ENCODE measurements around the gene BUD31. TPM values are rescaled to one million over a fixed set of nuclear protein-coding genes. Genes with fewer than 3 reads are reported as not detected.

The BUD31 gene
- total and polyA plus RNA-seq, 2 of the 13 experiments (the other 11 are each of a cell fraction or from before 2014, with no cell fraction given) = 35.1 to 79.1 TPM

DNA sequence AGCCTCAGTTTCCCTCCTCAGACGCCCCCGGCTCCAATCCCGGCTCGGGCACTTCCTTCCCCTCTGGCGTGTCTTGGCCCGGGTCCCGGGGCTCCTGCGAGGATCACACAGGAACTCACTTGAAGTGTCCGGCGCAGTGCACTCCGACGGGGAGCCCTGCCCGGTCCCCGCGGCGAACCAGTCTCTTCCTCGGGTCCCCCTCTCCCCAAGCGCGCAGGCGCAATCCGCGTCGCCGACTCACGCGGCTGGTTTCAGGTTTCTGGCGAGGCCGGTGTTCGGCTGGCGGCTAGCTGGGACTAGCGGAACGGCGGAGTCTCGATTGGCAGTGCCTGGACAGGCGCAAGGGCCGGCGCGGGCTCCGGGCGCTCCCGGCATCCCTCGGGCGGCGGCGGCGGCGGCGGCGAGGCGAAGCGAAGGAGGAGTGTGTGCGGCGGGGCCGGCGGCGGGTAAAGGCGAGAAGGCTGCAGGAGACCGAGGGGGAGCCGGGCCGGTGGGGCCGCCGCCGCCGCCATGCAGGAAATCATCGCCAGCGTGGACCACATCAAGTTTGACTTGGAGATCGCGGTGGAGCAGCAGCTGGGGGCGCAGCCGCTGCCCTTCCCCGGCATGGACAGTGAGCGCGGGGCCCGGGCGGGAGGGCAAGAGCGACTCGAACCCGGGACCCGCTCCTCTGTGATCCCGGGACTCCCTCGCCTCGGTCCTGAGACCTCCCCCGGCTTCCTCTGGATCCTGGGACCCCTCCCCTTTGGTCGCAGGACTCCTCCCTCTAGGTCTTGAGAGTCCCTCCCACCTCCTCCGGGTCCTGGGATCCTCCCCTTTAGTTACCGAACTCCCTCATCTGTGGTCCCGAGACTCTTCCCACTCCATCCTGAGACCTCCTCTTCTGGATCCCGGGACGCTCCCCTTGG is 30.1 kb downstream of the BUD31 start, which contains the start of the genes CPSF4 and PTCD1 (continued):
- TF ChIP-seq ZNF143 (CRISPR knock-in tag; IDR thresholded peaks at IDR 0.05) (peak; percentile 90), SRF (IDR thresholded peaks at IDR 0.05; ENCODE audit: low read depth, low read length) (peak; percentile 97), ZNF788 (CRISPR knock-in tag; IDR thresholded peaks at IDR 0.05; ENCODE audit: borderline replicate concordance) (peak; percentile 96), ZBTB7B (CRISPR knock-in tag; IDR thresholded peaks at IDR 0.05) (0 out of 2 replicates have a peak, but pooled peaks have one; percentile 23), HOXA7 (CRISPR knock-in tag; IDR thresholded peaks at IDR 0.05) (no peak), KLF6 (CRISPR knock-in tag; IDR thresholded peaks at IDR 0.05) (peak; percentile 90; the same call in 1 of the 2 replicates), NKX3-1 (CRISPR knock-in tag; IDR thresholded peaks at IDR 0.05) (no peak), ELF1 (CRISPR knock-in tag; IDR thresholded peaks at IDR 0.05) (peak; percentile 74), FIP1L1 (IDR thresholded peaks at IDR 0.05; ENCODE audit: borderline replicate concordance, insufficient read depth, low read depth, low read length) (no peak), ISX (CRISPR knock-in tag; conservative IDR thresholded peaks at IDR 0.05) (no peak)
- TF ChIP-seq, protein P1, sequence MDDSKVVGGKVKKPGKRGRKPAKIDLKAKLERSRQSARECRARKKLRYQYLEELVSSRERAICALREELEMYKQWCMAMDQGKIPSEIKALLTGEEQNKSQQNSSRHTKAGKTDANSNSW (CRISPR knock-in tag; IDR thresholded peaks at IDR 0.05; ENCODE audit: borderline replicate concordance) = no peak
- TF ChIP-seq, protein P2, sequence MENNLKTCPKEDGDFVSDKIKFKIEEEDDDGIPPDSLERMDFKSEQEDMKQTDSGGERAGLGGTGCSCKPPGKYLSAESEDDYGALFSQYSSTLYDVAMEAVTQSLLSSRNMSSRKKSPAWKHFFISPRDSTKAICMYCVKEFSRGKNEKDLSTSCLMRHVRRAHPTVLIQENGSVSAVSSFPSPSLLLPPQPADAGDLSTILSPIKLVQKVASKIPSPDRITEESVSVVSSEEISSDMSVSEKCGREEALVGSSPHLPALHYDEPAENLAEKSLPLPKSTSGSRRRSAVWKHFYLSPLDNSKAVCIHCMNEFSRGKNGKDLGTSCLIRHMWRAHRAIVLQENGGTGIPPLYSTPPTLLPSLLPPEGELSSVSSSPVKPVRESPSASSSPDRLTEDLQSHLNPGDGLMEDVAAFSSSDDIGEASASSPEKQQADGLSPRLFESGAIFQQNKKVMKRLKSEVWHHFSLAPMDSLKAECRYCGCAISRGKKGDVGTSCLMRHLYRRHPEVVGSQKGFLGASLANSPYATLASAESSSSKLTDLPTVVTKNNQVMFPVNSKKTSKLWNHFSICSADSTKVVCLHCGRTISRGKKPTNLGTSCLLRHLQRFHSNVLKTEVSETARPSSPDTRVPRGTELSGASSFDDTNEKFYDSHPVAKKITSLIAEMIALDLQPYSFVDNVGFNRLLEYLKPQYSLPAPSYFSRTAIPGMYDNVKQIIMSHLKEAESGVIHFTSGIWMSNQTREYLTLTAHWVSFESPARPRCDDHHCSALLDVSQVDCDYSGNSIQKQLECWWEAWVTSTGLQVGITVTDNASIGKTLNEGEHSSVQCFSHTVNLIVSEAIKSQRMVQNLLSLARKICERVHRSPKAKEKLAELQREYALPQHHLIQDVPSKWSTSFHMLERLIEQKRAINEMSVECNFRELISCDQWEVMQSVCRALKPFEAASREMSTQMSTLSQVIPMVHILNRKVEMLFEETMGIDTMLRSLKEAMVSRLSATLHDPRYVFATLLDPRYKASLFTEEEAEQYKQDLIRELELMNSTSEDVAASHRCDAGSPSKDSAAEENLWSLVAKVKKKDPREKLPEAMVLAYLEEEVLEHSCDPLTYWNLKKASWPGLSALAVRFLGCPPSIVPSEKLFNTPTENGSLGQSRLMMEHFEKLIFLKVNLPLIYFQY (CRISPR knock-in tag; IDR thresholded peaks at IDR 0.05; ENCODE audit: borderline replicate concordance) = no peak
- TF ChIP-seq, protein P3, sequence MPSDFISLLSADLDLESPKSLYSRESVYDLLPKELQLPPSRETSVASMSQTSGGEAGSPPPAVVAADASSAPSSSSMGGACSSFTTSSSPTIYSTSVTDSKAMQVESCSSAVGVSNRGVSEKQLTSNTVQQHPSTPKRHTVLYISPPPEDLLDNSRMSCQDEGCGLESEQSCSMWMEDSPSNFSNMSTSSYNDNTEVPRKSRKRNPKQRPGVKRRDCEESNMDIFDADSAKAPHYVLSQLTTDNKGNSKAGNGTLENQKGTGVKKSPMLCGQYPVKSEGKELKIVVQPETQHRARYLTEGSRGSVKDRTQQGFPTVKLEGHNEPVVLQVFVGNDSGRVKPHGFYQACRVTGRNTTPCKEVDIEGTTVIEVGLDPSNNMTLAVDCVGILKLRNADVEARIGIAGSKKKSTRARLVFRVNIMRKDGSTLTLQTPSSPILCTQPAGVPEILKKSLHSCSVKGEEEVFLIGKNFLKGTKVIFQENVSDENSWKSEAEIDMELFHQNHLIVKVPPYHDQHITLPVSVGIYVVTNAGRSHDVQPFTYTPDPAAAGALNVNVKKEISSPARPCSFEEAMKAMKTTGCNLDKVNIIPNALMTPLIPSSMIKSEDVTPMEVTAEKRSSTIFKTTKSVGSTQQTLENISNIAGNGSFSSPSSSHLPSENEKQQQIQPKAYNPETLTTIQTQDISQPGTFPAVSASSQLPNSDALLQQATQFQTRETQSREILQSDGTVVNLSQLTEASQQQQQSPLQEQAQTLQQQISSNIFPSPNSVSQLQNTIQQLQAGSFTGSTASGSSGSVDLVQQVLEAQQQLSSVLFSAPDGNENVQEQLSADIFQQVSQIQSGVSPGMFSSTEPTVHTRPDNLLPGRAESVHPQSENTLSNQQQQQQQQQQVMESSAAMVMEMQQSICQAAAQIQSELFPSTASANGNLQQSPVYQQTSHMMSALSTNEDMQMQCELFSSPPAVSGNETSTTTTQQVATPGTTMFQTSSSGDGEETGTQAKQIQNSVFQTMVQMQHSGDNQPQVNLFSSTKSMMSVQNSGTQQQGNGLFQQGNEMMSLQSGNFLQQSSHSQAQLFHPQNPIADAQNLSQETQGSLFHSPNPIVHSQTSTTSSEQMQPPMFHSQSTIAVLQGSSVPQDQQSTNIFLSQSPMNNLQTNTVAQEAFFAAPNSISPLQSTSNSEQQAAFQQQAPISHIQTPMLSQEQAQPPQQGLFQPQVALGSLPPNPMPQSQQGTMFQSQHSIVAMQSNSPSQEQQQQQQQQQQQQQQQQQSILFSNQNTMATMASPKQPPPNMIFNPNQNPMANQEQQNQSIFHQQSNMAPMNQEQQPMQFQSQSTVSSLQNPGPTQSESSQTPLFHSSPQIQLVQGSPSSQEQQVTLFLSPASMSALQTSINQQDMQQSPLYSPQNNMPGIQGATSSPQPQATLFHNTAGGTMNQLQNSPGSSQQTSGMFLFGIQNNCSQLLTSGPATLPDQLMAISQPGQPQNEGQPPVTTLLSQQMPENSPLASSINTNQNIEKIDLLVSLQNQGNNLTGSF (CRISPR knock-in tag; IDR thresholded peaks at IDR 0.05) = no peak
- TF ChIP-seq, protein P4, sequence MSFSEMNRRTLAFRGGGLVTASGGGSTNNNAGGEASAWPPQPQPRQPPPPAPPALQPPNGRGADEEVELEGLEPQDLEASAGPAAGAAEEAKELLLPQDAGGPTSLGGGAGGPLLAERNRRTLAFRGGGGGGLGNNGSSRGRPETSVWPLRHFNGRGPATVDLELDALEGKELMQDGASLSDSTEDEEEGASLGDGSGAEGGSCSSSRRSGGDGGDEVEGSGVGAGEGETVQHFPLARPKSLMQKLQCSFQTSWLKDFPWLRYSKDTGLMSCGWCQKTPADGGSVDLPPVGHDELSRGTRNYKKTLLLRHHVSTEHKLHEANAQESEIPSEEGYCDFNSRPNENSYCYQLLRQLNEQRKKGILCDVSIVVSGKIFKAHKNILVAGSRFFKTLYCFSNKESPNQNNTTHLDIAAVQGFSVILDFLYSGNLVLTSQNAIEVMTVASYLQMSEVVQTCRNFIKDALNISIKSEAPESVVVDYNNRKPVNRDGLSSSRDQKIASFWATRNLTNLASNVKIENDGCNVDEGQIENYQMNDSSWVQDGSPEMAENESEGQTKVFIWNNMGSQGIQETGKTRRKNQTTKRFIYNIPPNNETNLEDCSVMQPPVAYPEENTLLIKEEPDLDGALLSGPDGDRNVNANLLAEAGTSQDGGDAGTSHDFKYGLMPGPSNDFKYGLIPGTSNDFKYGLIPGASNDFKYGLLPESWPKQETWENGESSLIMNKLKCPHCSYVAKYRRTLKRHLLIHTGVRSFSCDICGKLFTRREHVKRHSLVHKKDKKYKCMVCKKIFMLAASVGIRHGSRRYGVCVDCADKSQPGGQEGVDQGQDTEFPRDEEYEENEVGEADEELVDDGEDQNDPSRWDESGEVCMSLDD (CRISPR knock-in tag; IDR thresholded peaks at IDR 0.05; ENCODE audit: borderline replicate concordance) = 0 out of 2 replicates have a peak, but pooled peaks have one; percentile 36

Data from HepG2 (cell line).